DND-41 (cell line): ENCODE measurements around the gene MITD1.
"Not testable (repeated sequence)": the region's sequence is repeated elsewhere in the genome, so short reads cannot be mapped to it uniquely, and the experiment has no call there.

Experiments
- ATAC-seq: fragments of 200-7000 bp; cut with Tn5 transposase; 3 replicates; pipeline ENCODE4 v1.9.1; 2021; ENCODE audit warnings: low read depth; ENCODE audit not compliant: insufficient read depth
- DNase-seq: peaks from one replicate; pipeline ENCODE4 v3.0.0-alpha.2; 2020
- H2AFZ ChIP-seq: 2 replicates; pipeline ENCODE4 v1.6.0; 2012; ENCODE audit warnings: low read depth, low read length
- H3K27ac ChIP-seq: 2 replicates; pipeline ENCODE4 v1.5.1; 2012; ENCODE audit warnings: low read length, inconsistent platforms
- H3K27me3 ChIP-seq: fragments of 200-600 bp; sonication (generic); 2 replicates; pipeline ENCODE4 v1.6.0; 2012; ENCODE audit warnings: low read length, mild to moderate bottlenecking, inconsistent platforms; ENCODE audit not compliant: insufficient read depth, poor library complexity
- H3K36me3 ChIP-seq: 2 replicates; pipeline ENCODE4 v1.5.1; 2012; ENCODE audit warnings: low read length, inconsistent platforms; ENCODE audit not compliant: insufficient read depth
- H3K4me1 ChIP-seq: 2 replicates; pipeline ENCODE4 v1.5.1; 2012; ENCODE audit warnings: mild to moderate bottlenecking, low read length; ENCODE audit not compliant: insufficient read depth
- H3K4me2 ChIP-seq: 2 replicates; pipeline ENCODE4 v1.6.0; 2012; ENCODE audit warnings: mild to moderate bottlenecking, moderate library complexity, low read length, inconsistent platforms; ENCODE audit not compliant: insufficient read depth
- H3K4me3 ChIP-seq, 2 experiments: fragments of 200-600 bp in 1 of 2; shearing (Covaris generic) in 1 of 2; 2 replicates each; pipeline ENCODE4 v1.5.1; 2012 to 2016; ENCODE audit warnings: inconsistent platforms in 2 of 2, low read length in 2 of 2, mild to moderate bottlenecking in 2 of 2, low read depth in 1 of 2, moderate library complexity in 1 of 2
- H3K79me2 ChIP-seq: 2 replicates; pipeline ENCODE4 v1.6.0; 2012; ENCODE audit warnings: low read length, inconsistent platforms; ENCODE audit not compliant: insufficient read depth
- H3K9ac ChIP-seq: 2 replicates; pipeline ENCODE4 v1.6.0; 2012; ENCODE audit warnings: low read depth, mild to moderate bottlenecking, inconsistent platforms, low read length, moderate library complexity
- H3K9me3 ChIP-seq: 2 replicates; pipeline ENCODE4 v1.5.1; 2012; ENCODE audit warnings: low read length, moderate library complexity, mild to moderate bottlenecking, inconsistent platforms; ENCODE audit not compliant: insufficient read depth, severe bottlenecking
- H4K20me1 ChIP-seq: 2 replicates; pipeline ENCODE4 v1.6.0; 2012; ENCODE audit warnings: low read length; ENCODE audit not compliant: insufficient read depth
- EZH2 ChIP-seq: IDR thresholded peaks from 3 replicates; pipeline ENCODE4 v1.6.1; 2012; ENCODE audit warnings: borderline replicate concordance, low read depth, mild to moderate bottlenecking, moderate library complexity, low read length, inconsistent platforms; ENCODE audit not compliant: severe bottlenecking
- TF ChIP-seq, protein P1 (sequence below): IDR thresholded peaks from 2 replicates; pipeline ENCODE4 v1.5.1; 2012; ENCODE audit warnings: borderline replicate concordance, low read length, moderate library complexity, mild to moderate bottlenecking; ENCODE audit not compliant: poor library complexity, severe bottlenecking; ENCODE audit errors: extremely low read depth

Gene MITD1

DNA sequence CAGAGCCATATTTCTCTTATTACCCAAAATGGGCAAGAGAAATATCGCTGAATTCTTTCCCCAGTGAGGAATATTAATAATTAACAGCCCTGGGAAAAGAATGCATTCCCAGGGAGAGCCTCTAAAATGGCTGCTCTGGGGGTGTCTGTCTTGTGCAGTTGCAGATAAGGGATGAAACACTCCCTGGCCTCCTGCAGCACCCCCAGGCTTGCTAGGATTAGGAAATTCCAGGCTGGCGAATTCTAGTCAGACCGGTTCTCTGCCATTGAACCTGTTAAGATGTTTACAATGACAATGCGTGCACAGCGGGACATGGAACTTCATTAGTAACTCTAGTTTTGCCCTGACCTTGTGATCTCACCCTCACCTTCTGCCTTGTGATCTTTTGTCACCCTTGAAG lies 24.6 kb upstream of the MITD1 start:
- no peak overlapping the region for H2AFZ ChIP-seq
- no peak overlapping the region for H3K4me3 ChIP-seq
- DNase-seq (no peak), ATAC-seq (no peak)
- no peak overlapping the region for H3K27ac ChIP-seq
- H3K9ac ChIP-seq, result no peak overlapping the region
- H3K9me3 ChIP-seq, result no peaks in the 10 kb centered on the region
- H4K20me1 ChIP-seq, result no peaks in the 10 kb centered on the region
- H3K4me1 ChIP-seq, result no peaks in the 10 kb centered on the region
- no peak overlapping the region for H3K4me2 ChIP-seq
- H3K27me3 ChIP-seq, result no peaks in the 10 kb centered on the region
- H3K36me3 ChIP-seq, result no peaks in the 10 kb centered on the region
- H3K79me2 ChIP-seq, result no peaks in the 10 kb centered on the region
- TF ChIP-seq EZH2, result no peak
- TF ChIP-seq, protein P1, sequence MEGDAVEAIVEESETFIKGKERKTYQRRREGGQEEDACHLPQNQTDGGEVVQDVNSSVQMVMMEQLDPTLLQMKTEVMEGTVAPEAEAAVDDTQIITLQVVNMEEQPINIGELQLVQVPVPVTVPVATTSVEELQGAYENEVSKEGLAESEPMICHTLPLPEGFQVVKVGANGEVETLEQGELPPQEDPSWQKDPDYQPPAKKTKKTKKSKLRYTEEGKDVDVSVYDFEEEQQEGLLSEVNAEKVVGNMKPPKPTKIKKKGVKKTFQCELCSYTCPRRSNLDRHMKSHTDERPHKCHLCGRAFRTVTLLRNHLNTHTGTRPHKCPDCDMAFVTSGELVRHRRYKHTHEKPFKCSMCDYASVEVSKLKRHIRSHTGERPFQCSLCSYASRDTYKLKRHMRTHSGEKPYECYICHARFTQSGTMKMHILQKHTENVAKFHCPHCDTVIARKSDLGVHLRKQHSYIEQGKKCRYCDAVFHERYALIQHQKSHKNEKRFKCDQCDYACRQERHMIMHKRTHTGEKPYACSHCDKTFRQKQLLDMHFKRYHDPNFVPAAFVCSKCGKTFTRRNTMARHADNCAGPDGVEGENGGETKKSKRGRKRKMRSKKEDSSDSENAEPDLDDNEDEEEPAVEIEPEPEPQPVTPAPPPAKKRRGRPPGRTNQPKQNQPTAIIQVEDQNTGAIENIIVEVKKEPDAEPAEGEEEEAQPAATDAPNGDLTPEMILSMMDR, result no peak

DNA sequence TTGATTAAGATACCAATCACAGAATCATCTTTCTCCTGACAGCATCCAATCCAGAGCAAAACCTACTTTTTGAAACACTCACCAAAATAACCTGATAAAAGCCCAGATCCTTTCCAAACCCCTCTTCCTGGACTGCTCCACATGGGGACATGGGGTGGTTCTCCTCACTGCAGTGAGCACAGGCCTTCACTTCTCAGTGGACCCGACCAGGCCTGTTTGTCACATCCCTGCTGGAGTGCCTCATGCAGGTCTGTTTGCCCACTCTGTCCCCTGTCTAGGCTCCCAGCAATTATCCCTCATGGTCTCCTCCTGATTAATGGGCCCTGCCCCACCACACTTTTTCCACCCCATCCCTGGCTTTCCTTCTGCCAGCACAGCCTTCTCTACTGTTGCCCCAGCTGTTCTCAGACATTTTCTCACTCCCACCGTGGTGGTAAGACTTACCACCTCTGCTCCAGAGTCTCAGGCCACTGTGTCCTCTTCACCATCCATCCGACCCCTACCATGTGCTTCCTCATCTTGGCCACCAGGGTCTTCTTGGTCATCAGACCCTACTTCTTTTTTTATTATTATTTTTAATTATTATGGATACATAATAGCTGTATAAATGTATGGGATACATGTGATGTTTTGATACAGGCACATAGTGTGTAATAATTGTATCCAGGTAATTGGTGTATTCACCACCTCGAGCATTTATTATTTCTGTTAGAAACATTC lies 21.3 kb upstream of the MITD1 start:
- no peak overlapping the region for H2AFZ ChIP-seq
- TF ChIP-seq, protein P1, result no peak
- no peak overlapping the region for H3K27ac ChIP-seq
- H3K4me3 ChIP-seq, result no peak overlapping the region
- no peak overlapping the region for H3K4me2 ChIP-seq
- H3K27me3 ChIP-seq, result no peaks in the 10 kb centered on the region
- no peaks in the 10 kb centered on the region for H3K4me1 ChIP-seq
- no peaks in the 10 kb centered on the region for H3K79me2 ChIP-seq
- no peak for ATAC-seq
- no peak for DNase-seq
- H4K20me1 ChIP-seq, result no peaks in the 10 kb centered on the region
- H3K9ac ChIP-seq, result no peak overlapping the region
- no peaks in the 10 kb centered on the region for H3K9me3 ChIP-seq
- H3K36me3 ChIP-seq, result peaks cover 11% of the 10 kb centered on the region; the same call in 1 of the 2 replicates

DNA sequence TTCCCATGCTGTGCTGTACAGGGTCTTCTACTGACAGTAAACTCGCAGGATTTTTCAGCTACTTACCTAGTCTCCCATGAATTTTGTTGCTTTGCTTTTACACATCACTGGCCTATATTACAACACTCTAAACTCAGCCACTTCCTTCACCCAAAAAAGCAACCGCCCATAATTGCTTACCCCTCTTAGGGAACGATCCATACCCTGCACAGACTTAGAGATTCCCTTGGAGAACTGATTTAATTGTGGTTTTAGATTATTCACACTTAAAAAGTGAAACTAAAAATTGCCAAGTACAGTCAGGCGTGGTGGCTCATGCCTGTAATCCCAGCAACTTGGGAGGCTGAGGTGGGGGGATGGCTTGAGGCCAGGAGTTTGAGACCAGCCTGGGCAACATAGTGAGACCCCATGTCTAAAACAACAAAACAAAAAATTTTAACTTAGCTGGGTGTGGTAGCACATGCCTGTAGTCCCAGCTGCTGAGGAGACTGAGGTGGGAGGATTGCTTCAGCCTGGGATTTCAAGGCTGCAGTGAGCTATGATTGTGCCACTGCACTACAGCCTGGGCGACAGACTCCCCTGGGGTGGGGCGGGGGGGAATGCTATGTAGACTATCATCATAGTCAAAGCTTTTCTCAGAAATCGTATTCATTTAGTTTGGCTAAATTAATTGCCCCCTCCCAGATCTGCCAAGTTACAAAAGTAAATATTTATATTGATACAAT lies 19.4 kb upstream of the MITD1 start:
- H3K9ac ChIP-seq, result no peak overlapping the region
- TF ChIP-seq EZH2, result no peak
- no peak for DNase-seq
- peaks cover 29% of the 10 kb centered on the region for H3K36me3 ChIP-seq
- no peaks in the 10 kb centered on the region for H3K9me3 ChIP-seq
- H3K79me2 ChIP-seq, result no peaks in the 10 kb centered on the region
- ATAC-seq, result 0 out of 3 replicates have a peak, but pooled peaks have one; percentile 9
- H3K4me3 ChIP-seq, result no peak overlapping the region
- no peak overlapping the region for H2AFZ ChIP-seq
- no peak overlapping the region for H3K27ac ChIP-seq
- no peaks in the 10 kb centered on the region for H4K20me1 ChIP-seq
- H3K4me1 ChIP-seq, result no peaks in the 10 kb centered on the region
- no peaks in the 10 kb centered on the region for H3K27me3 ChIP-seq
- no peak overlapping the region for H3K4me2 ChIP-seq

DNA sequence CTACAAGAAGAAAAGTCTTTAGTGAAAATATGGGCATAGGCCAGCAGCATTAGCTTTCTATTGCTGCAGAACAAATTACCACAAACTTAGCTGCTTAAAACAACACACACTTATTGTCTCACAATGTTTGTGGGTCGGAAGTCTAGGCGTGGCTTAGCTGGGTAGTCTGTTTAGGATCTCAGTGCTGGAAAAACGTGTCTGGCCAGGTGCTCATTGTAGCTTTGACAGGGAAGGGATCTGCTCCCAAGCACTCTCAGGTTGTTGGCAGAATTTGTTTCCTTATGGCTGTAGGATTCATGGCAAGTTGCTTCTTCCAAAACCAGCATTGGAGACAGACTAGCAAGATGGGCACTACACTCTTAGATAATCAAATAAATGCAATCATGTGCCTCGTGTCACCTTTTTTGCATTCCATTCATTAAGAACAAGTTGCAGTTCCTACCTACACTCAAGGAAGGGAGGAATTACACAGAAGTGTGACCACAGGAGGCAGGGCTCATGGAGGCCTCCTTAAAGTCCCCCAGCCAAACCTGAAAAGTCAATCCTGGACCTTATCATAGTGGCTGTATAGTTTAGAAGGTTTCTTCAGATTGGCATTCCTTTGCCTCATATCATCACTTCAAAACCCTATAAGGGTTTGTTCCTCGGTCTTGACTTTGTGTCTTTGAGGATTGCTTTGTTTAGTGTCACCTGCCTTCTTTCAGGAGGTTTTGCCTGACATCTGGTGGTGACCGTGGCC lies 17.4 kb upstream of the MITD1 start:
- no peak overlapping the region for H3K4me2 ChIP-seq
- H3K9ac ChIP-seq, result no peak overlapping the region
- no peak for DNase-seq
- no peaks in the 10 kb centered on the region for H3K4me1 ChIP-seq
- no peaks in the 10 kb centered on the region for H3K79me2 ChIP-seq
- H2AFZ ChIP-seq, result no peak overlapping the region
- no peak overlapping the region for H3K4me3 ChIP-seq
- TF ChIP-seq, protein P1, result no peak
- no peak for TF ChIP-seq EZH2
- ATAC-seq, result peak; percentile 35; the same call in 1 of the 3 replicates
- no peaks in the 10 kb centered on the region for H3K27me3 ChIP-seq
- H4K20me1 ChIP-seq, result no peaks in the 10 kb centered on the region
- H3K36me3 ChIP-seq, result peaks cover 44% of the 10 kb centered on the region
- H3K27ac ChIP-seq, result no peak overlapping the region
- no peaks in the 10 kb centered on the region for H3K9me3 ChIP-seq

DNA sequence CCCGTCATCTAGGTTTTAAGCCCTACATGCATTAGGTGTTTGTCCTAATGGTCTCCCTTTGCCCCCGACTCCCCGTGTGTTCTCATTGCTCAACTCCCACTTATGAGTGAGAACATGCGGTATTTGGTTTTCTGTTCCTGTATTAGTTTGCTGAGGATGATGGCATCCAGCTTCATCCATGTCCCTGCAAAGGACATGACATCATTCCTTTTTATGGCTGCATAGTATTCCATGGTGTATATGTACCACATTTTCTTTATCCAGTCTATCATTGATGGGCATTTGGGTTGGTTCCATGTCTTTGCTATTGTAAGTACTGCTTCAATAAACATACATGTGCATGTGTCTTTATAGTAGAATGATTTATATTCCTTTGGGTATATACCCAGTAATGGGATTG lies 11.5 kb upstream of the MITD1 start:
- not testable (repeated sequence) for H3K27me3 ChIP-seq, H3K9me3 ChIP-seq, H3K9ac ChIP-seq, H3K27ac ChIP-seq, H3K4me3 ChIP-seq, H4K20me1 ChIP-seq, H3K4me2 ChIP-seq, H3K4me1 ChIP-seq, H2AFZ ChIP-seq, ATAC-seq, DNase-seq
- H3K36me3 ChIP-seq, result peaks cover 70% of the 10 kb centered on the region
- peaks cover 15% of the 10 kb centered on the region for H3K79me2 ChIP-seq
